Cerebellar cortex (tissue), 1 donor: ENCODE data around the gene FAM222A.

Source experiments
- DNase-seq: peaks from one replicate; pipeline ENCODE4 v3.0.0-alpha.2; 2015; ENCODE audit warnings: low spot score

Gene FAM222A

GRCh38 chr12:109738209-109738608 lies 24.6 kb downstream of the FAM222A start:
- DNase-seq = no peak

DNA sequence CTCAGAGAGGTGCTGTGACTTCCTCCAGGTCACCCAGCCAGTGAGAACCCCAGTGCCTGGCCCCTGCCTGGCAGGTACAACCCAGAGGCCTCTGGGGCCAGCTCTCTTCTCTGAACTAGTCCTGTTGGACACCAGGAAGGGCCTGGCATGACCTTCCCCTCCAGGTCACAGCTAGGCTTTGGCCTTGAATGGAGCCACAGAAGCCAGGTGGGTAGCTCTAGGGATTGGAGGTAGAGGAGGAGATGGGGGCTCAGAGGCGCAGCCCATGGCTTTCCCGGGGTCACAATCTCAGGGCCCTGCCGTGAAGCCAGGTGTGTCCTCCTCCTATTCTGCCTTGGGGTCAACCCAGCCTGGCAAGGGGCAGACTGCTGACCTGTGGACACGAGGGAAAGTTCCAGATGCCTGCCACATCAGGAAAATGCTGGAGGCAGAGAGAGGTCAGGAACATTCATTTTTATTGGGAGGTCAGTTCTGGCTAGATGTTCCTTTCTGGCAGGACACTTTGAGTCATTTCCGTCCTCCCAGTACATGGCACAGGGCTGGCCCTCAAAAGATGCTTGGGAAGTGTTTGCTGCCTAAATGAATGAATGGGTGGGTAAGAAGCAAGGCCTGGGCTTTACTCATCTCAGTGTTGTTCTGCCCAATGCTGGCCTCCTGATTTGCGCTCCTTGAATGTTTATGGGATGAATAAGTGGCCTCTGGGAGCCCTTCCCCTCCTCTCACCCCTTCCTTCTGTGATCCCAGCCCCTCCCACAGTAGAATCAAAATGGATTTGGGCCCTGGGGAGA lies 25.4 kb downstream of the FAM222A start:
- no peak for DNase-seq

DNA sequence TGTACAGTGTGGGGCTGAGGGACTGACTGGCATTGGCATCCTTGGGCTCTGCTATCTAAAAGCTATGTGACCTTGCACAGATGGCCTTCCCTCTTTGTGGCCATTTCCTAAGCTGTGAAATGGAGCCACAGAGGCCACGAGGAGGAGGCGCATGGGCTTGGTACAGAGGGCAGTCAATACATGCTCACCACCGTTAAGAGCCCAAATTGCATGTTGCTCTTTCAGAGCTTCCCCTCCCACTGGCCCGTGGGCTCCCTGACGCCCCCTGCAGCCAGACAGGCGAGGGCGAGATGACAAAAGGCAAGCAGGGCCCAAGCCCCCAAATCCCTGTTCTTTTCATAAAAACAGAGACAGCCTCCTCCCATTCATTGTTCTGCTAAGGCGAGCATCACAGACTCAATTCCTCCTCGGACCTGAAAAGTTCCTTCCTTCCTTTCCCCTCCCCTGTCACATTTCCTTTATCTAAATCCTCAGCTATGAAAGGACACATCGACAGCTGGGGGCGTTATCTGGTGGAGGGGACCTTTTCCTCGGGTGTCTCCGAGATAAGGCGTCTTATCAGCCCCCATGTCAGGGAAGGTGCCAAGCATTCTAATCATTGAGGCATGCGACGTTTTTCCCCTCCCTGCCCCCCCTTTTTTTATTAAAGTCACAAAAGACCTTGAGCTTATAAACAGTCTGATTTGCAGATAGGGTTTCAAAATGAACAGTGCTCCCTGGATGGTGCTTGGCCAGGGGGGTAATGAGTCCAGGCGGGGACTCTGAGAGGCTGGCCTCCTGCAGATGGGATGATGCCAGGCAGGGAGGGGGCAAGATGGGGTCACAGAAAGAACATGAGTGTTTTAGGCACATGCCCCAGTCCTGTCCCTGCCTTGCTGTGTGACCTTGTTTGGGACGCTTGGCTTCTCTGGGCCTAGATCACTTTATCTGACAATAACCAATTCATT lies 26.4 kb downstream of the FAM222A start:
- no peak for DNase-seq

DNA sequence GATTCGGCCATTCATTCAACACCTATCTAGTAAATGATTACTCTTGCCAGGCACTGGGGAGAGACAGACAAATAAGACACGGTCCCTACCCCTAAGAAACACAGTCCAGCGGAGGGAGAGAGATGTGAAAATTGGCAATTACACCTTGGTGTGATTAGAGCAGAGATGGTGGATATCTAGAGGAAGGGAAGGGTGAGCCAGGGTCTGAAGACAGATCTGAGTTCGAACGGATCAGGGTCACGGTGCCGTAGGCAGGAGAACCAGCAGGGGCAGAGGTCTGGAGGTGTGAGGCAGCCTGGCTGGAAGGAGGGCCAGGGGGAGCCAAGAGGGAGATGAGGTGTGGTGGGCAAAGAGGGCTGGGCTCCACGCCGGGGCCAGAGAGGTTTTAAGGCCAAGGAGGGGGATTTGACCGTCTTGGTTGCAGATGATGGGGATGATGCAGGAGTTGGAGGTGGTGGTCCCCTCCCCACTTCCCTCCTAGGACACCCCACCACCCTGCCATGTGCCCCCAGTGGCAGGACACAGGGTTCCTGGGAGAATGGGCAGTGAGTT lies 27.1 kb downstream of the FAM222A start:
- no peak for DNase-seq

DNA sequence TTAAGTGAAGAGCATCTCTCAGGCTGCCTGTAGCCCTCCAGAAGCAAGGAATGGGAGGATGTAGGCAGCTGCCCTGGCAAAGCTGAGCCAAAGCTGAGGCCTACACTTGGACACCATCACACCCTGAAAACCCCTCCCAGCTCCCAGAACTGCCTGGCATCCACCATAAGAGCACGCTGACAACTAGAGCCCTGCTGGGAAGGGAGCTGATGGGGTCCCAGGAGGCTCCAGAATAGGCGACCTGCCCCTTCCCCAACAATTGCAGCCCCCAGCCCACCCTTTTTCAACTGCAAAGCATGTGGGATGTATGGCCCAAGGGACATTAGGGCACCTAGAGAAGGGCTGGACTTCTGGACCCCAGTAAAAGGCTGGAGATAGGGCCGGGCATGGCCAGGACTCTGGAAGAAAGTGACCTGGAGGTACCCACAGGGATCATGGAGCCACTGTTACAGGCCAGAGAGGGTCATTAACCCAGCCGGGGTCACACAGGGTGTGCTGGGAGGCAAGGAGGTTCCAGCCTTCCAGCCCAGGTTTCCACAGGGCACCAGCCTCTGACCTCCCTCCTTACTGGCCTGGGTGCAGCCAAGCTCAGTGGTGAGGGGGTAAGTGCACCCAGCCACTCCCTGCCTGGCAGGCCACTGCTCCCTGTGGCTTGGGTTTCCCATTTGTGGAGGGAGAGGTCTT lies 27.8 kb downstream of the FAM222A start:
- DNase-seq = no peak

DNA sequence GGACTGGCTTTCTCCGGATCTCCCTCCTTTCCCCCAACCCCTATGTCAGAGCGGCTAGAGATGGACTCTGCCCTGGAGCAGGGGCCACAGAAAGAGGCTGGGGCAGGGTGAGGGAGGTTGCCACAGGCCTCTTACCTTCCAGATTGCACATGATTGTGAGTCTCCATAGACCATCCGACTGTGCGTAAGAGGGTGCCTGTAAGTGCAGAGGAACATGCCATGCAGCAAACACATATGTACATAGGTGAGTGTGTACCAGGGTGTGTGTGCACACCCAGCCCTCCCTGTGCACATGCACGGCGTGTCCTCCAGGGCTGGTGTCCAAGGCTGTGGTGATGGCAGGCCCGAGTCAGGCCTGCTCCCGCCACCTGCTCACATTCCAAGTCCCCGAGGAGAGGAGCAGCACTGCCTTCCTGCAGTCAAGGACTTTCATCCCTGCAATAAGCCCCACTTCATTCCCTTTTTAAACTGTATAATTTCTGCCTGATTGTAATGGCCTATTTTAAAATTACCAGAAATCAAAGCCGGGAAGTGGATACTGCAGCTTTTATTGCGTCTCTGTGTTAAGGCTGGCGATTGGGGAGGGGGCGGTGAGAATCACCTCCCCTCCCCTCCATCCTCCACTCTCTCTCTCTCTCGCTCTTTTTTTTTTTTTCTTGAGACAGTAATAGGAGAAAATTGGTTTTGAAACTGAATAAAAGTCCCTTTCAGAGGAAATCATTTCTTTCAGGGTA lies 28.5 kb downstream of the FAM222A start:
- no peak for DNase-seq

GRCh38 chr12:109743076-109743910 lies 29.7 kb downstream of the FAM222A start:
- DNase-seq = no peak

GRCh38 chr12:109744026-109744425 lies 30.4 kb downstream of the FAM222A start:
- DNase-seq = no peak

- no peak for DNase-seq
Observed at GRCh38 chr12:109744986-109745942, 31.6 kb downstream of the FAM222A start.

- no peak for DNase-seq
Observed at GRCh38 chr12:109752117-109753053, 38.8 kb downstream of the FAM222A start.

GRCh38 chr12:109753054-109753401 lies 39.4 kb downstream of the FAM222A start:
- no peak for DNase-seq

- DNase-seq = no peak
Observed at GRCh38 chr12:109753959-109754358, 40.3 kb downstream of the FAM222A start.

DNA sequence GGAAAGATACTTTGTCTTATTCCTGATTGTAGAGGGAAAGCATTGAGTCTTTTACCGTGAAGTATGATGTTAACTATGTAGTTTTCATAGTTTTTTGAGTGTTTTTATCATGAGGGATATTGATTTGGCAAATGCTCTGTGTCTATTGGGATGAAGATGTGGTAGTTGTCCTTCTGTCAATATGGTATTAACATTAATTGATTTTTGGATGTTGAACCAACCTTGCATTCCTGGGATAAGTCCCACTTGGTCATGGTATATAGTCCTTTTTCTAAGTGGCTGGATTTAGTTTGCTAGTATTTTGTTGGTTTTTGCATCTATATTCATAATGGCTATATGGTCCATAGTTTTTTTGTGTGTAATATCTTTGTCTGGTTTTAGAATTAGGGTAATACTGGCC lies 42.8 kb downstream of the FAM222A start:
- no peak for DNase-seq

- DNase-seq = no peak
Observed at GRCh38 chr12:109757671-109758265, 44.1 kb downstream of the FAM222A start.

DNA sequence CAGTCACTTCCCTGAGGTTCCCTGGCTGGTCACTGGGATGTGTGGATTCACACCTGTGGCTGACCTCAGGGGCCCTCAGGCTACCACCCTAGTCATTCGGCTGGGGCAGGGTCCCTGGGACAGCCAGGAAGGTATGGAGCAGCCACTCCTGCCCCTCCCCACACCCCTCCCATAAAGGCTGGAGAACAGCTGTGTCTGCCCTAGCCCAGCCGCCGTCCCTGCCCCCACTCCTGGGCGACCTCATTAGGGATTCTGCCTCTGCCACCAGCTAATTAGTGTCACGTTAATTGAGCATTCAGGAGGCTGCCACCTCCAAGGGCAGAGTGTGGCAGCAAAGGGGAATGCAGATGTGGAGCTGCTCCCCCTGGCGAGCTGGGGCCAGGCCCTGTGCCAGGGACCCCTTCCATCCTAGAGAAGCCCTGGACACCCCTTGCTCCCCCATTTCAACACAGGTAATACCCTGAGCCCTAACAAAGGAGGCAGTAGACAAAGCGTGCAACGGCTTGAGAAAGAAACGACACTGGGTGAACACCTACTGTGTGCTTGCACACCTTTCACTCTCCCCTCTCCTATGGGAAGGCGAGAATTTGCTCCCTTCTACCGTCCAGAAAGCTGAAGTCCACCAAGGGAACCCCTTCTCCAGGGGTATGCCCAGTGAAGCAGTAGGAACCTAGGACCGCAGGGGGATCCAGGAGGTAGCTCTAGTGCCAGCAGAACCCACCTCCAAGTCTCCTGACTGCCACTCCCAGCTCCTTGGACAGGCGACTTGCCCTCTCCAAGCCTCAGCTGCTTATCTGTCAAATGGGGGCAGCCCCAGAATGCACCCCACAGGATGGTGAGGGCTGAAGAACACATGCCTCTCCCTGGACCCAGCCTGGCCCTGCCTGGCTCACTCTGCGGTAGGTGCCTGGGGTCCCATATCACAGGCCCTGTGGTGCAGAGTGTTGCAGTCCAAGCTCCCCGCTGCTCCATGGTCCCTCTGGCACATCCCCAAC lies 45.1 kb downstream of the FAM222A start:
- DNase-seq = no peak

- no peak for DNase-seq
Observed at GRCh38 chr12:109759595-109759994, 46.0 kb downstream of the FAM222A start.
